ENCODE results near the gene LRRC51.
"Not testable (repeated sequence)": the region's sequence is repeated elsewhere in the genome, so short reads cannot be mapped to it uniquely, and the experiment has no call there.

LRRC51 gene

GRCh38 chr11:72125956-72126355 is 45.3 kb downstream of the LRRC51 start:
- peaks cover 33% of the 10 kb centered on the region for H3K27me3 Mint-ChIP-seq
- CTCF ChIA-PET, result interaction anchor here (0.7 to 3.5 kb wide), 2 partner anchors 13 to 18 kb away, joined by 3 to 15 read pairs; no protein-coding TSS in a partner anchor
- no peak overlapping the region for H3K4me3 Mint-ChIP-seq
- no peak overlapping the region for H3K27ac Mint-ChIP-seq
- H3K9me3 Mint-ChIP-seq, result peaks cover 15% of the 10 kb centered on the region
- DNase-seq, result no peak
- no peaks in the 10 kb centered on the region for H3K4me1 Mint-ChIP-seq
- no peaks in the 10 kb centered on the region for H3K36me3 Mint-ChIP-seq

- no peak overlapping the region for H3K27ac Mint-ChIP-seq
- no peaks in the 10 kb centered on the region for H3K4me1 Mint-ChIP-seq
- H3K4me3 Mint-ChIP-seq, result no peak overlapping the region
- no peaks in the 10 kb centered on the region for H3K36me3 Mint-ChIP-seq
- peaks cover 15% of the 10 kb centered on the region for H3K9me3 Mint-ChIP-seq
- H3K27me3 Mint-ChIP-seq, result peaks cover 45% of the 10 kb centered on the region
- CTCF ChIA-PET, result no interaction called here
- no peak for DNase-seq
Observed at GRCh38 chr11:72127923-72128322, 47.3 kb downstream of the LRRC51 start.

GRCh38 chr11:72129381-72129780 is 48.7 kb downstream of the LRRC51 start:
- Mint-ChIP-seq H3K4me3 (no peak overlapping the region), H3K9me3 (peaks cover 15% of the 10 kb centered on the region), H3K4me1 (no peaks in the 10 kb centered on the region), H3K27ac (no peak overlapping the region), H3K27me3 (peaks cover 44% of the 10 kb centered on the region), H3K36me3 (no peaks in the 10 kb centered on the region)
- DNase-seq, result no peak
- CTCF ChIA-PET, result interaction anchor here (0.6 to 1.6 kb wide), 2 partner anchors 14 to 53 kb away, joined by 3 to 5 read pairs; no protein-coding TSS in a partner anchor

- no peaks in the 10 kb centered on the region for H3K4me1 Mint-ChIP-seq
- DNase-seq, result no peak
- peaks cover 43% of the 10 kb centered on the region for H3K27me3 Mint-ChIP-seq
- H3K27ac Mint-ChIP-seq, result no peak overlapping the region
- CTCF ChIA-PET, result no interaction called here
- H3K36me3 Mint-ChIP-seq, result no peaks in the 10 kb centered on the region
- H3K4me3 Mint-ChIP-seq, result no peak overlapping the region
- peaks cover 13% of the 10 kb centered on the region for H3K9me3 Mint-ChIP-seq
Observed at GRCh38 chr11:72132646-72133045, 52.0 kb downstream of the LRRC51 start.

- not testable (repeated sequence) for H3K27ac Mint-ChIP-seq, H3K36me3 Mint-ChIP-seq, H3K4me3 Mint-ChIP-seq, H3K4me1 Mint-ChIP-seq, H3K9me3 Mint-ChIP-seq, DNase-seq
- CTCF ChIA-PET, result interaction anchor here (1.4 kb wide), 1 partner anchor 9 kb away, joined by 3 read pairs; no protein-coding TSS in a partner anchor
- peaks cover 26% of the 10 kb centered on the region for H3K27me3 Mint-ChIP-seq
Observed at GRCh38 chr11:72135473-72135872, 54.8 kb downstream of the LRRC51 start, which contains the start of gene FOLR3. FOLR3 (plus strand) TSS chr11:72135725; CDS start chr11:72135953, 228 bp downstream.

- no peaks in the 10 kb centered on the region for H3K9me3 Mint-ChIP-seq
- CTCF ChIA-PET, result interaction anchor here (1.4 kb wide), 1 partner anchor 9 kb away, joined by 3 read pairs; no protein-coding TSS in a partner anchor
- H3K27me3 Mint-ChIP-seq, result peaks cover 28% of the 10 kb centered on the region
Observed at GRCh38 chr11:72135891-72136683, 55.4 kb downstream of the LRRC51 start.

GRCh38 chr11:72136684-72137262 is 56.1 kb downstream of the LRRC51 start:
- Mint-ChIP-seq H3K4me1 (no peaks in the 10 kb centered on the region), H3K9me3 (no peaks in the 10 kb centered on the region), H3K4me3 (no peak overlapping the region), H3K27ac (no peak overlapping the region), H3K27me3 (peaks cover 25% of the 10 kb centered on the region), H3K36me3 (no peaks in the 10 kb centered on the region)
- no peak for DNase-seq
- CTCF ChIA-PET, result interaction anchor here (1.4 kb wide), 1 partner anchor 8 kb away, joined by 3 read pairs; no protein-coding TSS in a partner anchor

More at GRCh38 chr11:72135891-72136683, 55.4 kb downstream of the LRRC51 start:
- no peak overlapping the region for H3K27ac Mint-ChIP-seq
- no peaks in the 10 kb centered on the region for H3K4me1 Mint-ChIP-seq
- DNase-seq, result no peak
- H3K36me3 Mint-ChIP-seq, result no peaks in the 10 kb centered on the region
- H3K4me3 Mint-ChIP-seq, result no peak overlapping the region

- H3K36me3 Mint-ChIP-seq, result no peaks in the 10 kb centered on the region
- H3K9me3 Mint-ChIP-seq, result no peaks in the 10 kb centered on the region
- H3K4me3 Mint-ChIP-seq, result no peak overlapping the region
- DNase-seq, result no peak
- peaks cover 23% of the 10 kb centered on the region for H3K27me3 Mint-ChIP-seq
- H3K4me1 Mint-ChIP-seq, result no peaks in the 10 kb centered on the region
- CTCF ChIA-PET, result interaction anchor here (1.3 kb wide), 1 partner anchor 114 kb away, joined by 4 read pairs; no protein-coding TSS in a partner anchor
- H3K27ac Mint-ChIP-seq, result no peak overlapping the region
Observed at GRCh38 chr11:72138821-72139390, 58.3 kb downstream of the LRRC51 start.

GRCh38 chr11:72139500-72139899 is 58.9 kb downstream of the LRRC51 start:
- H3K27ac Mint-ChIP-seq, result no peak overlapping the region
- CTCF ChIA-PET, result no interaction called here
- H3K4me3 Mint-ChIP-seq, result no peak overlapping the region

GRCh38 chr11:72140661-72141060 is 60.0 kb downstream of the LRRC51 start:
- Mint-ChIP-seq H3K27me3 (peaks cover 25% of the 10 kb centered on the region), H3K4me1 (no peaks in the 10 kb centered on the region), H3K9me3 (no peaks in the 10 kb centered on the region), H3K4me3 (no peak overlapping the region), H3K27ac (no peak overlapping the region), H3K36me3 (no peaks in the 10 kb centered on the region)
- no peak for DNase-seq
- CTCF ChIA-PET, result interaction anchor here (1.2 to 1.3 kb wide), 2 partner anchors 49 to 54 kb away, joined by 3 to 4 read pairs; no protein-coding TSS in a partner anchor

More at GRCh38 chr11:72139500-72139899, 58.9 kb downstream of the LRRC51 start:
- DNase-seq, result no peak
- Mint-ChIP-seq H3K27me3 (peaks cover 25% of the 10 kb centered on the region), H3K9me3 (no peaks in the 10 kb centered on the region), H3K4me1 (no peaks in the 10 kb centered on the region), H3K36me3 (no peaks in the 10 kb centered on the region)

- H3K4me1 Mint-ChIP-seq, result no peaks in the 10 kb centered on the region
- no peak overlapping the region for H3K27ac Mint-ChIP-seq
- H3K36me3 Mint-ChIP-seq, result no peaks in the 10 kb centered on the region
- peaks cover 25% of the 10 kb centered on the region for H3K27me3 Mint-ChIP-seq
- H3K9me3 Mint-ChIP-seq, result no peaks in the 10 kb centered on the region
- CTCF ChIA-PET, result interaction anchor here (0.8 to 1.3 kb wide), 3 partner anchors 50 to 162 kb away, joined by 3 to 4 read pairs (median 3); no protein-coding TSS in a partner anchor
- H3K4me3 Mint-ChIP-seq, result no peak overlapping the region
- DNase-seq, result no peak
Observed at GRCh38 chr11:72141066-72141465, 60.4 kb downstream of the LRRC51 start.

GRCh38 chr11:72142086-72142485 is 61.4 kb downstream of the LRRC51 start:
- not testable (repeated sequence) for H3K9me3 Mint-ChIP-seq, H3K4me3 Mint-ChIP-seq, H3K4me1 Mint-ChIP-seq, H3K36me3 Mint-ChIP-seq, DNase-seq, H3K27ac Mint-ChIP-seq
- CTCF ChIA-PET, result interaction anchor here (0.8 to 3.8 kb wide), 3 partner anchors 55 to 163 kb away, joined by 3 to 64 read pairs (median 3); no protein-coding TSS in a partner anchor
- H3K27me3 Mint-ChIP-seq, result peaks cover 32% of the 10 kb centered on the region

- not testable (repeated sequence) for DNase-seq, H3K36me3 Mint-ChIP-seq, H3K27ac Mint-ChIP-seq, H3K9me3 Mint-ChIP-seq, H3K4me3 Mint-ChIP-seq, H3K4me1 Mint-ChIP-seq
- CTCF ChIA-PET, result interaction anchor here (1.3 to 4.3 kb wide), 5 partner anchors 13 to 287 kb away, joined by 3 to 64 read pairs (median 21); no protein-coding TSS in a partner anchor
- peaks cover 32% of the 10 kb centered on the region for H3K27me3 Mint-ChIP-seq
Observed at GRCh38 chr11:72142543-72142942, 61.9 kb downstream of the LRRC51 start.

Measured in activated naive CD4-positive, alpha-beta T cell treated with anti-CD3 and anti-CD28 coated beads, Interleukin-2, amount 10 ng/mL, durations not matched to agents 7 days and 5 days (primary cell).